K562 (cell line): ENCODE data around the gene CYP2A6. TPM values are rescaled to one million over a fixed set of nuclear protein-coding genes. Genes with fewer than 3 reads are reported as not detected.
"Not testable (repeated sequence)": the region's sequence is repeated elsewhere in the genome, so short reads cannot be mapped to it uniquely, and the experiment has no call there.

Experiments used
- ATF3 ChIP-seq, 2 experiments: fragments of 450-650 bp in 1 of 2; sonication (generic) in 1 of 2; formaldehyde crosslinking in 1 of 2; IDR thresholded peaks in 1 of 2; conservative IDR thresholded peaks in 1 of 2; 2 replicates each; pipeline versions ENCODE4 v1.6.1 to v1.8.1; 2016 to 2023; ENCODE audit warnings: mild to moderate bottlenecking in 2 of 2, moderate library complexity in 2 of 2, inconsistent platforms in 1 of 2, missing genetic modification reagents in 1 of 2
- CBFA2T2 ChIP-seq: fragments of 450-650 bp; conservative IDR thresholded peaks from 2 replicates; pipeline ENCODE4 v1.6.1; 2017; ENCODE audit warnings: mild to moderate bottlenecking
- CREM ChIP-seq: IDR thresholded peaks from 2 replicates; pipeline ENCODE4 v1.6.1; 2014; ENCODE audit warnings: antibody characterized with exemption, low read depth
- CXXC5 ChIP-seq: fragments of 250-450 bp; sonication (Bioruptor Pico); IDR thresholded peaks from 2 replicates; pipeline ENCODE4 v1.8.0; 2022; ENCODE audit warnings: inconsistent platforms, mild to moderate bottlenecking, moderate library complexity
- DPF2 ChIP-seq: fragments of 450-650 bp; IDR thresholded peaks from 2 replicates; pipeline ENCODE4 v1.6.1; 2016
- EP300 ChIP-seq: IDR thresholded peaks from 2 replicates; pipeline ENCODE4 v1.6.1; 2012; ENCODE audit warnings: low read length, improper control_type of control experiment
- EP400 ChIP-seq: fragments of 450-650 bp; IDR thresholded peaks from 2 replicates; pipeline ENCODE4 v1.6.1; 2017; ENCODE audit warnings: antibody characterized with exemption, mild to moderate bottlenecking, moderate library complexity
- MEIS2 ChIP-seq: fragments of 450-650 bp; IDR thresholded peaks from 2 replicates; pipeline ENCODE4 v1.6.1; 2014; ENCODE audit warnings: mild to moderate bottlenecking; ENCODE audit not compliant: partially characterized antibody
- NCOR1 ChIP-seq: fragments of 450-650 bp; IDR thresholded peaks from 2 replicates; pipeline ENCODE4 v1.6.1; 2016; ENCODE audit warnings: mild to moderate bottlenecking, moderate library complexity
- NFRKB ChIP-seq: fragments of 450-650 bp; IDR thresholded peaks from 2 replicates; pipeline ENCODE4 v1.6.1; 2016; ENCODE audit warnings: low read depth
- NRF1 ChIP-seq, 2 experiments: fragments of 450-650 bp; IDR thresholded peaks in 1 of 2; conservative IDR thresholded peaks in 1 of 2; 2 replicates each; pipeline ENCODE4 v1.6.1; 2014; ENCODE audit warnings: mild to moderate bottlenecking in 2 of 2
- PBX2 ChIP-seq, 2 experiments: IDR thresholded peaks in 1 of 2; conservative IDR thresholded peaks in 1 of 2; 2 replicates each; pipeline ENCODE4 v1.6.1; 2016; ENCODE audit warnings: low read depth in 2 of 2, mild to moderate bottlenecking in 1 of 2, missing compliant biosample characterization in 1 of 2, missing genetic modification characterization in 1 of 2, moderate library complexity in 1 of 2
- PKNOX1 ChIP-seq: fragments of 450-650 bp; IDR thresholded peaks from 2 replicates; pipeline ENCODE4 v1.6.1; 2016
- SMAD4 ChIP-seq: fragments of 250-450 bp; sonication (Bioruptor Pico); conservative IDR thresholded peaks from 2 replicates; pipeline ENCODE4 v1.8.0; 2021; ENCODE audit warnings: inconsistent platforms, mild to moderate bottlenecking, moderate library complexity
- SMARCE1 ChIP-seq: fragments of 450-650 bp; IDR thresholded peaks from 2 replicates; pipeline ENCODE4 v1.7.1; 2016; ENCODE audit warnings: mild to moderate bottlenecking
- TAF9B ChIP-seq: fragments of 450-650 bp; IDR thresholded peaks from 2 replicates; pipeline ENCODE4 v1.6.1; 2018; ENCODE audit warnings: mild to moderate bottlenecking; ENCODE audit not compliant: partially characterized antibody
- TBL1XR1 ChIP-seq, 2 experiments: IDR thresholded peaks; 2 replicates each; pipeline ENCODE4 v1.6.1; 2012; ENCODE audit warnings: improper control_type of control experiment in 2 of 2, low read length in 2 of 2, mild to moderate bottlenecking in 1 of 2
- TCF3 ChIP-seq: sonication (generic); formaldehyde crosslinking; IDR thresholded peaks from 2 replicates; pipeline ENCODE4 v1.4.0; 2020; ENCODE audit warnings: mild to moderate bottlenecking, missing genetic modification reagents
- ZNF24 ChIP-seq: fragments of 450-650 bp; IDR thresholded peaks from 2 replicates; pipeline ENCODE4 v1.6.1; 2016
- ZNF384 ChIP-seq: IDR thresholded peaks from 2 replicates; pipeline ENCODE4 v1.6.1; 2012; ENCODE audit warnings: low read depth, low read length, improper control_type of control experiment
- ZNF639 ChIP-seq, 2 experiments: fragments of 200-800 bp in 1 of 2; sonication (Bioruptor generic) in 1 of 2; sonication (generic) in 1 of 2; formaldehyde crosslinking in 1 of 2; IDR thresholded peaks in 1 of 2; conservative IDR thresholded peaks in 1 of 2; 2 replicates each; pipeline versions ENCODE4 v1.5.0 to v1.6.1; 2016 to 2020; ENCODE audit warnings: missing compliant biosample characterization in 1 of 2, missing genetic modification characterization in 1 of 2, missing genetic modification reagents in 1 of 2
- polyA plus RNA-seq, 8 experiments: library from polyadenylated mRNA; depleted of rRNA in 4 of 8; stranded (reverse) in 5 of 8; unstranded in 3 of 8; fragments of >200 nt; fragmentation: Nextera tagmentation in 2 of 8; fragmentation: Illumina TruSeq in 1 of 8; extraction: Ambion mirVana in 2 of 8; extraction: Trizol in 1 of 8; gene quantifications; 2 replicates each; pipeline versions ENCODE4 v1.2.1 to v1.2.3, GENCODE V29; 2011 to 2014; ENCODE audit warnings: inconsistent platforms in 1 of 8, missing spikeins in 1 of 8
- total RNA-seq, 7 experiments: library from RNA; depleted of rRNA in 6 of 7; stranded (reverse); fragments of >200 nt in 6 of 7; fragmentation: Illumina TruSeq in 2 of 7; extraction: Trizol in 2 of 7; gene quantifications; 2 replicates each; pipeline versions ENCODE4 v1.2.1 to v1.2.3, GENCODE V29; 2011 to 2021; ENCODE audit warnings: low replicate concordance in 1 of 7

Gene CYP2A6
- total and polyA plus RNA-seq, 9 of the 15 experiments (the other 6 are each of a cell fraction or from before 2014, with no cell fraction given) = 0.31 TPM; not detected in 8

- 0 out of 4 replicates have a peak, but pooled peaks of 1 of the 2 experiments have one; percentile 1 for TF ChIP-seq TBL1XR1 (IDR thresholded peaks at IDR 0.05; ENCODE audit: low read length in 2 of 2)
- TF ChIP-seq TCF3 (CRISPR knock-in tag) = peak; percentile 56
- peak; percentile 40; the same call in 1 of the 2 replicates for TF ChIP-seq ZNF384
- TF ChIP-seq CXXC5 = peak; percentile 69
- peak in 1 of 2 experiments; percentile 59; a peak in 2 of 4 replicates for TF ChIP-seq ZNF639 (CRISPR knock-in tag; conservative IDR thresholded peaks at IDR 0.05 in 1 of 2, IDR thresholded peaks at IDR 0.05 in 1 of 2)
- TF ChIP-seq NFRKB = peak; percentile 52; the same call in 1 of the 2 replicates
- peak; percentile 91 for TF ChIP-seq SMAD4 (CRISPR knock-in tag)
- TF ChIP-seq NRF1 (conservative IDR thresholded peaks at IDR 0.05 in 1 of 2, IDR thresholded peaks at IDR 0.05 in 1 of 2) = peak; percentile 35 to 45; a peak in 2 of 4 replicates
- TF ChIP-seq NCOR1 = peak; percentile 84
- TF ChIP-seq EP300 = peak; percentile 39; the same call in 1 of the 2 replicates
- peak; percentile 57; the same call in 1 of the 2 replicates for TF ChIP-seq ZNF24
- TF ChIP-seq PBX2 (CRISPR knock-in tag; IDR thresholded peaks at IDR 0.05; ENCODE audit: low read depth); ATF3 (CRISPR knock-in tag; conservative IDR thresholded peaks at IDR 0.05): not testable (repeated sequence)
- TF ChIP-seq PBX2 (tag; conservative IDR thresholded peaks at IDR 0.05; ENCODE audit: low read depth) = peak; percentile 48; the same call in 1 of the 2 replicates
- TF ChIP-seq EP400 = peak; percentile 53
- TF ChIP-seq SMARCE1 = 0 out of 2 replicates have a peak, but pooled peaks have one; percentile 37
- peak; percentile 87 for TF ChIP-seq ATF3 (IDR thresholded peaks at IDR 0.05)
- peak; percentile 68 for TF ChIP-seq PKNOX1
- peak; percentile 78 for TF ChIP-seq CBFA2T2
- TF ChIP-seq MEIS2 = peak; percentile 71
- peak; percentile 32; the same call in 1 of the 2 replicates for TF ChIP-seq CREM
- TF ChIP-seq TAF9B = peak; percentile 65
- peak; percentile 64 for TF ChIP-seq DPF2
Measured at GRCh38 chr19:40833728-40834533, 16.3 kb downstream of the CYP2A6 start (continued).
